Measurements from ENCODE around the gene NME2.

NME2 gene

GRCh38 chr17:51214920-51215319, 48.7 kb downstream of the NME2 start:
- DNase-seq = no peak

- DNase-seq = no peak
These were observed 51.7 kb downstream of the NME2 start for GRCh38 chr17:51217946-51218345.

- no peak for DNase-seq
These were observed 55.1 kb downstream of the NME2 start for GRCh38 chr17:51221322-51221721.

Data from activated CD4-positive, CD25-positive, alpha-beta regulatory T cell treated with anti-CD3 and anti-CD28 coated beads, Interleukin-2, amount 50 U/mL, for 72 hours (primary cell).